ENCODE data around the gene HSD3B7. TPM values are rescaled to one million over a fixed set of nuclear protein-coding genes. Genes with fewer than 3 reads are reported as not detected.
A peak's percentile ranks its signal among the peaks of the same experiment; 100 is the strongest.

The HSD3B7 gene
- total RNA-seq, 5 donors from 2014 or later (not counting 1 experiment from before 2014, with no cell fraction given): 0.33 to 3.5 (median 1.3) TPM

DNA sequence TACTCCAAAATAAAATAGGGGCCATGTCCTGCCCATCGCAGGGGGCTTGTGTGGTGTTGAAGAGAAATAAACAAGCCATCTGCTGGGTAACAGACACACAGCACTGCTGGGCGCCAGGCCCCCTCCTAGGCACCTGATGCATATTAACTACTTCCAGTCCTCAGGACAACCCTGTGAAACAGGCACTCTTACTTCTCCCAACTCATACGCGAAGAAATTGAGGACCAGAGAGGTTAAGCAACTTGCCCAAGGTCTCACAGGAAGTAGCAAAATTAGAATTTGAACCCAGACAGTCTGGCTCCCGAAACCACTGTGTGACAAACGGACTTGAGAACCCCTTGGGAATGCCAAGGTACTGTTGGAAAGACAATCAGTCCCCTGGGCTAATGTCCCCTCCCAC lies 22.7 kb downstream of the HSD3B7 start:
- POLR2A ChIA-PET: no interaction called here
- CTCF ChIA-PET: interaction anchor here in 1 of 2 donors (0.6 kb wide), 1 partner anchor 10 kb away, joined by 4 read pairs; no protein-coding TSS in a partner anchor
- H3K4me1 Mint-ChIP-seq: peaks cover 9 to 19% (median 18%) of the 10 kb centered on the region in 3 donors

DNA sequence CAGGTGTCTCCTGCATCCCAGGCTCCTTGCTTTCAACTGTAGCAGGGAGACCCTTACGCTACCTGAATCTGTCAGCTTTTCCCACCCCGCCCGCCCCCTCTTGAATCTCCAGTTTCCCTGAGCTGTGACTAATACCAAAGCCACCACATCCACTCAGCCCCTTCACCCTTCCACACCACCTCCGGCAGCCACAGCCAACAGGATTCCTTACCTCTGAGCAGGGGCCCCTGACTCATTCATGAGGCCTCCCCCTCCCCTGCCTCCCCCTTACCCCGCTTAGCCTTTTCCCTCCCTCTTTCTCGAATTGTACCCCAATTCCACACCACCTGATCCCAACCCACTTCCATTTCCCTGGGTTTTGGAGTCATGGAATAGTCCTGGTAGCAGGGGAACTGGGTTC lies 23.1 kb downstream of the HSD3B7 start:
- peaks cover 4 to 14% of the 10 kb centered on the region in 2 experiments for H3K4me1 ChIP-seq (ENCODE audit: control insufficient read depth in 1 of 2, extremely low read depth in 1 of 2, insufficient read depth in 2 of 2, low read length in 2 of 2)
- POLR2A ChIA-PET: no interaction called here
- WGBS (ENCODE audit: insufficient coverage): 69% methylated on average over 3 of the region's 6 CpGs
- Mint-ChIP-seq H3K27ac (no peak overlapping the region), H3K36me3 (no peaks in the 10 kb centered on the region), H3K4me3 (no peak overlapping the region), H3K4me1 (peaks cover 9 to 20% (median 18%) of the 10 kb centered on the region in 3 donors), H3K27me3 (peaks cover 5 to 30% of the 10 kb centered on the region in 2 donors), H3K9me3 (no peaks in the 10 kb centered on the region)
- ATAC-seq (replicated peaks in 1 of 4): no peak
- no peaks in the 10 kb centered on the region for H3K9me3 ChIP-seq
- CTCF ChIA-PET: interaction anchor here in 1 of 2 donors (0.6 kb wide), 1 partner anchor 11 kb away, joined by 4 read pairs; no protein-coding TSS in a partner anchor
- no peaks in the 10 kb centered on the region for H3K36me3 ChIP-seq (ENCODE audit: control insufficient read depth in 2 of 2, extremely low read depth in 1 of 2, insufficient read depth in 1 of 2, low read length in 1 of 2)
- no peak for DNase-seq
- H3K4me3 ChIP-seq (ENCODE audit: control insufficient read depth in 1 of 2, extremely low read depth in 1 of 2, low read length in 1 of 2): no peak overlapping the region
- H3K27me3 ChIP-seq (replicated peaks in 1 of 2; ENCODE audit: control insufficient read depth in 2 of 2, extremely low read depth in 1 of 2, insufficient read depth in 2 of 2, low read length in 1 of 2): peaks cover 3 to 37% of the 10 kb centered on the region in 2 experiments
- H3K27ac ChIP-seq (ENCODE audit: low read length): no peak overlapping the region

More for the DNA sequence above, 22.7 kb downstream of the HSD3B7 start:
- 34% methylated on average over 3 of the region's 6 CpGs for WGBS (ENCODE audit: insufficient coverage)
- H3K4me3 ChIP-seq (ENCODE audit: control insufficient read depth in 1 of 2, extremely low read depth in 1 of 2, low read length in 1 of 2): no peak overlapping the region
- Mint-ChIP-seq H3K27ac (no peak overlapping the region), H3K36me3 (no peaks in the 10 kb centered on the region), H3K4me3 (no peak overlapping the region), H3K27me3 (peaks cover 5 to 26% of the 10 kb centered on the region in 2 donors), H3K9me3 (no peaks in the 10 kb centered on the region)
- H3K4me1 ChIP-seq (ENCODE audit: control insufficient read depth in 1 of 2, extremely low read depth in 1 of 2, insufficient read depth in 2 of 2, low read length in 2 of 2): peaks cover 4 to 14% of the 10 kb centered on the region in 2 experiments
- no peak overlapping the region for H3K27ac ChIP-seq (ENCODE audit: low read length)
- H3K27me3 ChIP-seq (replicated peaks in 1 of 2; ENCODE audit: control insufficient read depth in 2 of 2, extremely low read depth in 1 of 2, insufficient read depth in 2 of 2, low read length in 1 of 2): peaks cover 3 to 39% of the 10 kb centered on the region in 2 experiments
- no peak for DNase-seq
- H3K36me3 ChIP-seq (ENCODE audit: control insufficient read depth in 2 of 2, extremely low read depth in 1 of 2, insufficient read depth in 1 of 2, low read length in 1 of 2): no peaks in the 10 kb centered on the region
- no peak for ATAC-seq (replicated peaks in 1 of 4)
- H3K9me3 ChIP-seq: no peaks in the 10 kb centered on the region

DNA sequence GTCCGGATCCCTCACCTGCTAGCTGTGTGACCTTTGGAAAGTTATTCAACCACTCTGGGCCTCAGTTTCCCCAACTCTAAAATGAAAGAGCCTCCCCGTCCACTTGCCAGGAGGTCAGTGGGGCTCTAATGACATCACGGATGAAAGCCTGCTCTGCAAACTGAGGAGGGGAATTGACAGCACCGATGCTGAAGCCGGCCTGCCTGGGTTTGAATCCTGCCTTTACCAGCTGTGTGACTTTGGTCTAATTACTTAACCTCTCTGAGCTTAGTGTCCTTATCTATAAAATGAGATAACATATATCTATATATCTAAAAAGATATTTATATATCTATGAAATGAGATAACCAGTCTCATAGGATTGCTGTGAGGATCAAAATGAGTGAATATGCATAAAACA lies 23.5 kb downstream of the HSD3B7 start:
- no peak overlapping the region for H3K4me3 Mint-ChIP-seq
- ChIA-PET POLR2A (no interaction called here), CTCF (no interaction called here)
- Histone ChIP-seq H3K9me3 (no peaks in the 10 kb centered on the region), H3K36me3 (ENCODE audit: control insufficient read depth in 2 of 2, extremely low read depth in 1 of 2, insufficient read depth in 1 of 2, low read length in 1 of 2) (no peaks in the 10 kb centered on the region), H3K4me1 (ENCODE audit: control insufficient read depth in 1 of 2, extremely low read depth in 1 of 2, insufficient read depth in 2 of 2, low read length in 2 of 2) (peaks cover 4 to 14% of the 10 kb centered on the region in 2 experiments), H3K4me3 (ENCODE audit: control insufficient read depth in 1 of 2, extremely low read depth in 1 of 2, low read length in 1 of 2) (no peak overlapping the region), H3K27me3 (replicated peaks in 1 of 2; ENCODE audit: control insufficient read depth in 2 of 2, extremely low read depth in 1 of 2, insufficient read depth in 2 of 2, low read length in 1 of 2) (peaks cover 3 to 40% of the 10 kb centered on the region in 2 experiments), H3K27ac (ENCODE audit: low read length) (no peak overlapping the region)
- no peaks in the 10 kb centered on the region for H3K9me3 Mint-ChIP-seq
- no peaks in the 10 kb centered on the region for H3K36me3 Mint-ChIP-seq
- 100% methylated on average over 1 of the region's 5 CpGs for WGBS (ENCODE audit: insufficient coverage)
- H3K4me1 Mint-ChIP-seq: peaks cover 9 to 24% (median 18%) of the 10 kb centered on the region in 3 donors
- H3K27ac Mint-ChIP-seq: peak overlapping the region in 1 of 2 donors; percentile 39
- no peak for DNase-seq
- ATAC-seq (replicated peaks in 1 of 4): no peak
- H3K27me3 Mint-ChIP-seq: peaks cover 8 to 34% of the 10 kb centered on the region in 2 donors

DNA sequence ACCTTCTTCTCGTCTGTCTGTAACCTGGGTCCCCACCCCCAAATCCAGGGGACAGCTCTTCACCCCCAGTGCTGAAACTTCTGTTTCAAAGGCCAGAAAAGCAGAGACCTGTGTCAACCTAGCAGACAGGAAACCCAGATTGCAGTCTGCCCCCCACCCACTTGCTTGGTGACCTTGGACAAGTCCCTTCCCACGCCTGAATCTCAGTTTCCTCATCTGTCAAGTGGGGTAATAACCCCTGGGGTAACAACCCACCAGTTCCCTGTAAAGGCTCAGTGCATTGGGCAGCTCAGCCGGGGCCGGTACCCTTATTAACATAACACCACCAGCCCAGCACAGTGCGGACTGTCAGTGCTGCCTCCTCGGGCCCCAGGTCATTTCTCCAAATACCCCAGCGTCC lies 24.1 kb downstream of the HSD3B7 start:
- H3K27ac ChIP-seq (ENCODE audit: low read length): no peak overlapping the region
- H3K4me1 Mint-ChIP-seq: peaks cover 9 to 25% (median 18%) of the 10 kb centered on the region in 3 donors
- peak overlapping the region; percentile 9 to 81 (median 17) for H3K4me3 Mint-ChIP-seq
- peak overlapping the region in 1 of 2 donors; percentile 39 for H3K27ac Mint-ChIP-seq
- 80% methylated on average over 7 of the region's 7 CpGs for WGBS (ENCODE audit: insufficient coverage)
- no peaks in the 10 kb centered on the region for H3K36me3 ChIP-seq (ENCODE audit: control insufficient read depth in 2 of 2, extremely low read depth in 1 of 2, insufficient read depth in 1 of 2, low read length in 1 of 2)
- H3K4me3 ChIP-seq (ENCODE audit: control insufficient read depth in 1 of 2, extremely low read depth in 1 of 2, low read length in 1 of 2): no peak overlapping the region
- CTCF ChIA-PET: no interaction called here
- no peaks in the 10 kb centered on the region for H3K36me3 Mint-ChIP-seq
- no peaks in the 10 kb centered on the region for H3K9me3 Mint-ChIP-seq
- H3K9me3 ChIP-seq: no peaks in the 10 kb centered on the region
- no peak for DNase-seq
- H3K27me3 ChIP-seq (replicated peaks in 1 of 2; ENCODE audit: control insufficient read depth in 2 of 2, extremely low read depth in 1 of 2, insufficient read depth in 2 of 2, low read length in 1 of 2): peaks cover 3 to 44% of the 10 kb centered on the region in 2 experiments
- peaks cover 11 to 38% of the 10 kb centered on the region in 2 donors for H3K27me3 Mint-ChIP-seq
- POLR2A ChIA-PET: no interaction called here
- peaks cover 4 to 14% of the 10 kb centered on the region in 2 experiments for H3K4me1 ChIP-seq (ENCODE audit: control insufficient read depth in 1 of 2, extremely low read depth in 1 of 2, insufficient read depth in 2 of 2, low read length in 2 of 2)
- ATAC-seq (replicated peaks in 1 of 4): no peak

DNA sequence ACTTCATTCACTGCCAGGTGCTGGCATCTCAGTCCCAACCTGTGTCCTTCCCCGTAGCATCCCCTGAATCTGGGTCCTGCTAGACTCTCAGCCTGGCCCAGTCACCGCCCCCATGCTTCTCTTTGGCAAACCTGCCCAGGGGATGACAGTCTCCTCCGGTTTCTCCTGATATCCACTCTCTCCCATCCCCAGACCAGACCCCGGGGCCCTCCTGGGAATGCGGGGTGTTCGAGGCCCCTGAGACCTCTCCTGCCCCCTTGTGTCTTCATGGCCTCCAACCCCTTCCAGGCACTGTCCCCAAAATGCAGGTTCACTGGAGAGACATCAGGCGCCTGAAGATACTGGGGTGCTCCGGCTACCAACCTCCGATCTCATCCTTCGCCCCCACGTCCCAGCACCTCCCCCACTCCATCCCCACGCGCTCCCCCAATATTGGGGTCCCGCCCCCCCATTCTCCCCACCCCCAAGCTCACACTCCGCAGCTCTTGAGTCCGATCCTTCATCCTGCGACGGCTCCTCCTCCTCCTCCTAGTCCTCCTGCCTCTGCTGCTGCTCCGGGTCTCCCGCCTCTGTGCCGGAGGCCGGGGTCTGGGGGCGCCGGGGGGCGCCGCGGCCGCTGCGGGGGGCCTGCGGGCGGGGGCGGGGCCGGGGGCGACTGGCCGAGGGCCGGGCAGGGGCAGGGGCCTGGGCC lies 25.0 kb downstream of the HSD3B7 start:
- no peaks in the 10 kb centered on the region for H3K36me3 ChIP-seq (ENCODE audit: control insufficient read depth in 2 of 2, extremely low read depth in 1 of 2, insufficient read depth in 1 of 2, low read length in 1 of 2)
- peaks cover 11 to 41% of the 10 kb centered on the region in 2 donors for H3K27me3 Mint-ChIP-seq
- no peak overlapping the region for H3K4me3 ChIP-seq (ENCODE audit: control insufficient read depth in 1 of 2, extremely low read depth in 1 of 2, low read length in 1 of 2)
- H3K4me1 Mint-ChIP-seq: peaks cover 9 to 25% (median 18%) of the 10 kb centered on the region in 3 donors
- DNase-seq (peak in 3 of 35 experiments; percentile 5 to 32 (median 13)), ATAC-seq (replicated peaks in 1 of 4) (peak in 3 of 4 experiments; percentile 47 to 64 (median 53))
- no peak overlapping the region for H3K27ac ChIP-seq (ENCODE audit: low read length)
- peak overlapping the region; percentile 74 to 81 (median 78) for H3K4me3 Mint-ChIP-seq
- peak overlapping the region; percentile 36 to 69 for H3K27ac Mint-ChIP-seq
- ChIA-PET CTCF (no interaction called here), POLR2A (no interaction called here)
- H3K9me3 ChIP-seq: no peaks in the 10 kb centered on the region
- peaks cover 3 to 44% of the 10 kb centered on the region in 2 experiments for H3K27me3 ChIP-seq (replicated peaks in 1 of 2; ENCODE audit: control insufficient read depth in 2 of 2, extremely low read depth in 1 of 2, insufficient read depth in 2 of 2, low read length in 1 of 2)
- H3K9me3 Mint-ChIP-seq: no peaks in the 10 kb centered on the region
- 34% methylated on average over 16 of the region's 36 CpGs for WGBS (ENCODE audit: insufficient coverage)
- peaks cover 4 to 14% of the 10 kb centered on the region in 2 experiments for H3K4me1 ChIP-seq (ENCODE audit: control insufficient read depth in 1 of 2, extremely low read depth in 1 of 2, insufficient read depth in 2 of 2, low read length in 2 of 2)
- H3K36me3 Mint-ChIP-seq: no peaks in the 10 kb centered on the region

DNA sequence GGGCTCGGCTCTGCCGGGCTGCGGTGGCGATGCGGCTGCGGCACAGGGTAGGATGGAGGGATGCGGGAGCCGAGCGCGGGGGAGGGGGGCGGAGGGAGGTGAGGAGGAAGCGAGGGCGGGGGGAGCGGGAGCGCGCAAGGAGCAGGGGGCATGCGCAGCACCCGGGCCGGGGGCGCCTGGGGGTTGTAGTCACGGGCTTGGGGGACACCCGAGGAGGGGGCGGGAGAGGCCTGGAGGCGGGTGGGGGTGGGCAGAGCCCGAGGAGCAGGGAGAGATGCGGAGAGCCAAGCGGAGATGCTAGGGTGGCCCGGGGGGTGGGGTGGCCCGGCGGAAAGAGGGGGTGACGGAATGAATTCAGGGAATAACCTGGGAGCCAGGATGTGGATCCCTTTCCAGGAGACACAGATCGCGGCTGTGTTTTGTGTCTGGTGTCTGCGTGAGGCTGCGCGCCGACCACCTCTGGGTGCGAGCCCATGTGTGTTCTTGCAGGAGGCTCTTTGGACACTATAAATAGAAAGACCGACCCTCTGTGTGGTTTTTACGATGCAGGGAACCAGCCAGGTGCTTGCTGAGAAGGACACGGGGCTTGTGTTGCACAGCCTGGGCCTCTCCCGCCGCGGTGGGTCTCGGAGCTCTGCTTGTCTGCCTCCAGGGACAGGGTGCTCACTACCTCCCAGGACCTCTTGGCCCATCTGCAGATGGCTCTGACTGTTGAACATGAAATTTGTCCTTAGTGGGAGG lies 25.7 kb downstream of the HSD3B7 start, which contains the start of gene STX1B:
TSS of gene STX1B (minus strand) at position 54 of the 741 bp plus-strand sequence. CDS start 242 bp downstream, outside the sequence.
- Mint-ChIP-seq H3K36me3 (no peaks in the 10 kb centered on the region), H3K4me1 (peaks cover 9 to 25% (median 18%) of the 10 kb centered on the region in 3 donors), H3K27ac (peak within 1 kb of the TSS; percentile 36 to 69), H3K27me3 (peaks cover 11 to 44% of the 10 kb centered on the region in 2 donors), H3K9me3 (no peaks in the 10 kb centered on the region), H3K4me3 (peak within 1 kb of the TSS; percentile 76 to 81 (median 78))
- H3K9me3 ChIP-seq: no peaks in the 10 kb centered on the region
- CTCF ChIA-PET: no interaction called here
- POLR2A ChIA-PET: no interaction called here
- ATAC-seq (replicated peaks in 1 of 4) (peak; percentile 76 to 86 (median 82)), DNase-seq (peak; percentile 31 to 74 (median 61))
- peaks cover 3 to 49% of the 10 kb centered on the region in 2 experiments for H3K27me3 ChIP-seq (replicated peaks in 1 of 2; ENCODE audit: control insufficient read depth in 2 of 2, extremely low read depth in 1 of 2, insufficient read depth in 2 of 2, low read length in 1 of 2)
- 14% methylated on average over 29 of the region's 45 CpGs for WGBS (ENCODE audit: insufficient coverage)
- H3K27ac ChIP-seq (ENCODE audit: low read length): no peak within 1 kb of the TSS
- H3K4me3 ChIP-seq (ENCODE audit: control insufficient read depth in 1 of 2, extremely low read depth in 1 of 2, low read length in 1 of 2): peak within 1 kb of the TSS; percentile 43 to 79
- peaks cover 4 to 14% of the 10 kb centered on the region in 2 experiments for H3K4me1 ChIP-seq (ENCODE audit: control insufficient read depth in 1 of 2, extremely low read depth in 1 of 2, insufficient read depth in 2 of 2, low read length in 2 of 2)
- no peaks in the 10 kb centered on the region for H3K36me3 ChIP-seq (ENCODE audit: control insufficient read depth in 2 of 2, extremely low read depth in 1 of 2, insufficient read depth in 1 of 2, low read length in 1 of 2)

Measured in T-cell (primary cell).